GM19324 (cell line): ENCODE results near the gene CDH23.

Experiments
- ATAC-seq: cut with Tn5 transposase; IDR thresholded peaks from one replicate; pipeline ENCODE4 v1.9.1; 2021; ENCODE audit warnings: mild to moderate bottlenecking, moderate library complexity; ENCODE audit not compliant: unreplicated experiment, low FRiP score

CDH23 gene

DNA sequence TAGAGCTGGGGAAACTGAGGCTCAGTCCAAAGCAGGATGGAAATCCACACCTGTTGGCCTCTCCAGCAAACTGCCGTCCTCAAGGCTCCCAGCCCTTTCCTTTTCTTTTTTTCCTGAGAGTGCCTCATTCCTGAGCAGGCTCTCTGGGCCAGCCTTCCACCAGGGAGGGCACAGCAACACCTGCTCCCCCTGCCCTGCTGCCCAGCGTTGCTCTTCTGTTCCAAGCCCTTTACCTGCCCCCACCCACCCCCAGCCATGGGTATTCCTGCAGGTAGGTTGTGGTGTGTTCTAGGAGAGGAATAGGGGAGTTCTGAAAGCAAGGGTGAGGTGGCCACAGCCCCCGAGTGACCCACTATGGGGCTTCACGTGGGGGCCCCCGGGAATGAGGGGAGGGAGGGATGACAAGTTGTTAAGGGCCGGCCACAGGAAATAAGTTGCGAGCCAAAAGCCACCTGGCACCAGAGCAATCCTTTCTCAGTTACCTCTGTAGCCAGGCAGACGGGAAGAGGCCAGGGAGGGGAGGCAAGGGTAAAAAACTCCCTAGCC lies 357.3 kb downstream of the CDH23 start:
- ATAC-seq = no peak

DNA sequence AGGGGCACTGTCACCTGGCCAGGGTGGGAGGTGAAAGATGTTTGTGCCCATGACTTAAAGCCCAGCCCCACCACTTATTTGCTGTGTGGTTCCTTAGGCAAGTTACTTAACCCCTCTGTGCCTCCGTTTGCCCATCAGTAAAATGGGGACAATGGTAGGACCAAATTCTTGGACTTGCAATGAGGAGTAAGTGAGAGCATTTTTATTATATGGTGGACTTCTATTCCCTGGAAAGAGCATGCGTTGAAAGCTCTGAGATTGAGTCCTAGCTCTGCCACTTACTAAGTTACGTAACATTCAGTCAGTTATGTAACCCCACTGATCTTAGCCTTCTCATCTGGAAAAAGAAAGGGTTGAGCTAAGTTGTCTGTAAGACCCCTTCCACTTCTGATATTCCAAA lies 357.8 kb downstream of the CDH23 start:
- ATAC-seq = no peak

DNA sequence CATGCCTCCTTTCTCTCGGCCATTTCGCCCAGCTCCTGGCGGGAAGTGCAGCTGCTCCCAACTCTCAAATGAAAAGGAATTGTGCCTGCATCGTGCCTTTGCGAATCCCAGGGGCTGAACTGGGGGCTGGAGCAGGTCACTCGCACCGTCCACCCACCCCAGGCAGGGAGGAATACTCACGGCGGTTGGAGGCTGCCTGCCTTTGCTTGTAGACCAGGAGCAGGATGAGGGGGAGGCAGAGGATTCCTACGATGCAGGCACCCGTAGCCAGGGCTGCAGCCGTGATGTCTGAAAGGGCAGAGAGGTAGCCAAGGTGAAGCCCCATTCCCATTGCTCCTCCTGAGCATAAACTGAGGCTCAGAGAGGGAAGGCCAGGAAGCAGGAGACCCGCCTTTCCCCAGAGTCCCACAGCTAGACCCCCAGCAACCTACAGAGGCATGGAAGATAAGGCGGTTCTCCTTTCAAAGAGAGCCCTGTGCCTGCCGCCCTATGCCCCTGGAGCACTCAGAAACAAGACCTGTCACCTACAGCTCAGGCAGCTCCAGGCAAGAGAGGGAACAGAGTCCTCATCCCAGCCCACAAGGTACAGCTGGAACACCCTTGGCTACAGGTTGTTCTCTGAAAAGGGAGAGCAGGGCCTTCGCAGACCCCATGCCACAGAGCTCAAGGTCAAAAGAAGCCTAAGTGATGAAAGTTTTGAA lies 358.6 kb downstream of the CDH23 start:
- ATAC-seq = no peak

DNA sequence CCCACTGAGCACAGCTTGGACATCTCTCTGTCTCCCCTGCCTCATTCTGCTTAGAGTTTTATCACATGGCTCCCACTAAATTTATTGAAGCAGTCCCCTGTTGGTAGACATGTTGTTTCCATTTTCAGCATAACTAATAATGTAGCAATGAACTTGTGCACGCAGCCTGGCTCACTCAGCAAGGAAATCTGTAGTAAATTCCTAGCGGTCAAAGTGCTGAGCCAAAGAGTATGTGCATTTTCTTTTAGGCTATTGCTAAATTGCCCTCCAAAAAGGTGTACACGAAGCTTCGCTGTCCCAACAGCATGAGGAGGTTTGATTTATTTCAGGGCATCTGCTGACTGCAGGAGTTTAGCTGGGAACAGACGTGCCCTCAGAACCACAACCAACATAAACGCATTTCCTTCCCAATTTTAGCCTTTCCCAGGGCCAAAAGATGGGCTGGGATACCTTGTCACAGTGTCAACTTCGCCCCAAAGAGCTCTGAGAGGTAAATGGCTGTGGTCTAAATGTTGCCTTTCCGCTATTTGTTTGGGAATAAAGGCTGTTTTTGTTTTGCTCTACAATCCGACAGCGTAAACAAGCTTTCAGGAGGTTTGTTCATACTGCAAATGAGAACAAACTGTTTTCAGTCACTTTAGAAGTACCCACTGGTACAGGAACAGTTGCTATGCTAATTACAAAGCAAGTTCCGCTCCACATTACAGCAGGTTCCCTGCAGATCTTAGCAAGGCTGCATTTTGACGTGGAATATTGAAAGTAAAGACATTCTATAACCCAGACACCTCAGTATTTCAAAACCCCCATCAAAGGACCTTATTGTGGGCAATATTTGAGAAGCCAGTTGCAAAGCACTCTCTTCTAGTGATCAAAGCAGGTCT lies 359.8 kb downstream of the CDH23 start:
- no peak for ATAC-seq

DNA sequence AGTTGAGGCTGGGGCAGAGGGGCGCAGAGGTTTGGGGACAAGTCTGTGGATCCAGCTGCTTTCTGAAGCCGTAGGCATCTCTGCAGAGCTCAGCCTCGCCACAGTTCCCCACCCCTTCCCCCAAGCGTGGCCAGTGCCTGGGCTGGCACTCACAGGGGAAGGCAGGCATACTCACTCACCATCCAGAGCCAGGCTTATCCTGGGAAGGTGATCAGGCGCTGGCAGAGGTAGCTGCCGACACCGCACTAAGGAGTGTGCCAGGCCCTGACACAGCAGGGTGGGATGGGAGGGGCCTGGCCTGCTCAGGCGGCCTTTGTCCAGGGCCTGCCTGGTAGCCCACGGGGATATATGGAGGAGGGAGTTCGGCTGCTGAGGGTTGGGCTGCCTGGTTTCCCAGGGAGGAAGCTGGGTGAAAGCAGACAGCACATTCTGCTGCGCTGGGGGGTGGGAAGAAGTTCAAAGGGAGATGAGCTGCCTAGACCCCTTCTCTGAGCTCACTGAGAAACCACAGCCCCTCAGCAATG lies 360.7 kb downstream of the CDH23 start:
- ATAC-seq = no peak

DNA sequence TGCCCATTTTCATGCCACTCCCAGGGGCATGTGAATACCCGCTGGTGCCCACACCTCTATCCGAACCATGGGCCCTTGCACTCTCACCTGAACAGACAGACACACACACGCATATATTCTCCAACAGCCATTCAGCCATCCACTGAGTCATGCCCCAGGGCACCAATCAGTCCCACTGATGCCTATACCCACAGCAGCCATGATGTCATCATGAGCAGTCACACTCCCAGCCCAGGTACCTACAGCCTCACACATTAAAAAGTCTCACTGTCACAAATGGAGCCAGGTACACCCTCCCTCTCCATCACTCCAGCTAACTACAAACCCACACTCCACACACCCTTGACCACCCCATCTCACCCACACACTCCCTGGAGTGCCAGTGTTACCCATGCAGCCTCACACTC lies 364.4 kb downstream of the CDH23 start:
- ATAC-seq = no peak

DNA sequence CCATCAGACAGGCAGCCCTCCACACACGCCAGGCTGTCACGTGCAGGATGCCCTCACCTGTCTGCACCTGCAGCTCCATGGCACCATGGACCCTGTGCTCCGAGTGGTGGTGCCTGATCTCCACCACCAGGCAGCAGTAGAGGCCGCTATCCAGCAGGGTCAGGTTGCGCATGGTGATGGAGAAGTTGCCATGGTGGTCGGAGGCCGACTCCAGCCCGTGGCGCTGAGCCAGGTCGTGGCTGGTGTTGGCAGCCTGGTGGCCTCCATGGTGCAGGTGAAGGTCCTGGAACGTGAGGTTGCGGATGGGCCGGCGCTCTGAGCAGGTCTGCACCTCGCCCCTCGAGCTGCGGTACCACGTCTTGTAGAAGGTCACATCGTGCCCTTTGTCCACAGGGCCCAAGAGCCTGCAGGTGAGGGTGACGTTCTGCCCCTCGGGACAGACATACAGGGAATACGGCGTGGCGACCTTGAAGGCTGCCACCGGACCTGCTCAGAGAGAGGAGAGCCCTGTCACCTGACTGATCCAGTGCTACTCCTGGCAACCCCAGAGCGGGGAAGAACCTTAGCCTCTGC lies 364.9 kb downstream of the CDH23 start:
- ATAC-seq = no peak

DNA sequence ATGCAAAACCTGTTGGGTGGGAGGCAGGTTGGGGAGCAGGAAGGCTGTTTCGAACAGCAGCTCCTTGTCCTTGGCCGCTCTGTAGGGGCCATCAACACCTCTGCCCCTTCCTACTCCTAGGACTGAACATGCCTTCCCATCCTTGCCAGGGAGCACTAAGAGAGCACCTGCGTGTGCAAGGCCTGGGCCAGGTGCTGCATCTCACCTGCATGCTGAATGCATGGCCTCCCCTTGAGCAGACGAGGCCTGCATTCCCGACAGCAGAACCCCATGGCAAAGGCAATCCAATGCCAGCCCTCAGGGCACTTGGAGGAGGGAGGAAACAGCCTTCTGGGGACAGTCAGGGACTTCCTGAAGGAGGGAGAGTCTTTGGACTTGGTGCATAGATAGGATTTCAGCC lies 365.6 kb downstream of the CDH23 start:
- no peak for ATAC-seq

DNA sequence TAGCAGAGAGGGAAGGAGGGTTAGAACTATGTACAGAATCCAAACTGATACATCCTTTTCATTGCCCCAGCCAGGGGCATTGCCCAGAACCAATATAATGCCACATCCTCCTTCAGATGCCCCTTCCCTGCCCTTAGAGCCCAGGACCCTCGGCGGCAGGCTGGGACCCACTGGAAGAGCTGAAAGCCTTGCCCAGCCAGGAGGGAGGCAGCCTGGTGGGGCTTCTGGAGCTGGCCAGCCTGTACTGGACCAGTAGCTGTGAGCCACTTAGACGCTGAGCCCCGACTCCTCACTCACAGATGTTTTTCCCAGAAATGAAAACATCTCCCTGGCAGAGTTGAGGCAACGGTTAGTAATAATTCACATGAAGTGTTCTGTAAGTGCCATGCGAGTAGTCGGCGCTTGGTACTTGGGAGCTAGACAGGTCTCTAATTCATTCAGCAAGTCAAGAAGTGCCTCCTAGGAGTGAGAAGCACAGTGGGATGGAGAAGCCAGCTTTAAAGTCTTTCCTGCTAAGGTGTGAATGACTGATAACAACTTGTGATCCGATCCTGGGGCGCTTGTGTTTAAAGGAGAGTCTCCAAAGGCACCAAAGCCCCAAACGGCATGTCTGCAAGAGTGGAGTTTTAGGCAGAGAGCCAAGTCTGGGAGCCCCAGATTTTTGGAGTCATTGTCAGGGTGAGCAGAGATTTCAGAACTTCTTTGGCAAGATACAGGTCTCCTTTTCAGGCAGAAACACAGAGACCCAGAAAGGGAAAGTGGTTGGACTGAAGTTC lies 366.8 kb downstream of the CDH23 start:
- no peak for ATAC-seq

DNA sequence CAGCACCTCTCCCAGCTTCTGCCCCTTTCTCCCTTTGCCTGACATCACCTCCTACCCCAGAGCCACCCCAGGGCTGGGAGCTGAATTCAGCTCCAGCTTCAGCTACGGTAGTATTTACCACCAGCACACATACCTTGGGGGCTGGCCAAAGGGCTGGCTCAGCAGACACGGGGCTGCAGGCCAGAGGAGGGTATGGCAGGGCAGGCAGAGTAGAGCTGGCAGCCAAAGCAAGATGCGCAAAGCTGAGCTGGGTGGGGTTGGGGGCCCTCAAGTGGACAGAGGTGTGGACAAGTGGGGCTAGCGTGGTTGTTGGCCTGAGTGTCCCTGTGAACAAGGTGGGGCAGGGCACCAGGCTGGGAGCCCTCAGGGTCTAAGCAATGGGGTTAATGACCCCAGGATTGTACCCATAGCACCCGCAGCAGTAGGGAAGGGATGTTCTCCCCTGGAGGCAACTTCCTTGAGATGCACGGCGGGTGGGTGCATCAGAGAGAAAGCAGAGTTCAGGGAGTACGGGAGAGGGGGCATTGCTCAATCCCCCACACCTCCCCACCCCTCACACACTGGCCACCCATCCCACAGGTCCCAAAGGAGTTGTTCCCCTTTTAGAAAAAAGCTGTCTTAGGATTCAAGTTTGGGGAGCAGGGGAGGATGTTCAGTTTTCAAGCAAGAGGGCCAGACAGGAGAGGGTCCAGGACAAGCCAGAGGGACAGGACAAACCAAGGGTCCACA lies 368.6 kb downstream of the CDH23 start:
- ATAC-seq = no peak

DNA sequence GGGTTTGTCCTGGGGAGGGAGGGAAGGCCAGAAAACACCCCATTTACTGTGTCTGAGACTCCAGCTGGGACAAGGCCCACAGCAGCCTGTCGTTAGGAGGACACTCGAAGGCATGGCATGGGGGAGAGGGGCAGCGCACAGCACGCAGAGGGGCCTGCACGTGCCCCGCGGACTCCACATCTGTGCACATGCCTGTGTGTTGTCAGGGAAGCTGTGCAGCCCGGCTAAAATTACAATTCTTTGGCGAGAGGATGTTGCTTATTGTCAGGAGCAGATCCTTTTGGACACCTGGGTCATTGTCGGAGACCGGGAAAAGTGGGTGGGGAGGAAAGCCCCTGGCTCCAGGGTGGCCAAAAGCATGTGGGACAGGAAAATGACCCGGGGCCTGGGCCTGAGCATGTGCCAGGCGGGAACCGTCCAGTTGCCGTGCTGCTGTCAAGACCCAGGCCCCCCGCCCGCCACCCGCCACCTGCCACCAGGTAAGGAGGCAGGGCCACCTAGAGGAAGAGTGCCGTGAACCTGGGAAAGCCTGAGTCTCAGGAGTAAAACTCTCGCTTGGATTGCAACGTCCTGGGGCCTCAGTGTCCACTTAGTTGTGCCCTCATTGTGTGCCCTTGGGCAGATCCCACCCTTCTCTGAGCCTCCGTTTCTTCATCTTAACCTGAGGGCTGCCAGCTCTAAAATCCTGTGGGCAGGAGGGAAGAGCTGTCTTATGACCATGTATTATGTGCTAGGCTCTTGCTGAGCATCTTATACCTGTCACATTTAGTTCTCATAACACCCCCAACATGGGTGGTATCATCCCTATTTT lies 369.4 kb downstream of the CDH23 start:
- ATAC-seq = no peak

DNA sequence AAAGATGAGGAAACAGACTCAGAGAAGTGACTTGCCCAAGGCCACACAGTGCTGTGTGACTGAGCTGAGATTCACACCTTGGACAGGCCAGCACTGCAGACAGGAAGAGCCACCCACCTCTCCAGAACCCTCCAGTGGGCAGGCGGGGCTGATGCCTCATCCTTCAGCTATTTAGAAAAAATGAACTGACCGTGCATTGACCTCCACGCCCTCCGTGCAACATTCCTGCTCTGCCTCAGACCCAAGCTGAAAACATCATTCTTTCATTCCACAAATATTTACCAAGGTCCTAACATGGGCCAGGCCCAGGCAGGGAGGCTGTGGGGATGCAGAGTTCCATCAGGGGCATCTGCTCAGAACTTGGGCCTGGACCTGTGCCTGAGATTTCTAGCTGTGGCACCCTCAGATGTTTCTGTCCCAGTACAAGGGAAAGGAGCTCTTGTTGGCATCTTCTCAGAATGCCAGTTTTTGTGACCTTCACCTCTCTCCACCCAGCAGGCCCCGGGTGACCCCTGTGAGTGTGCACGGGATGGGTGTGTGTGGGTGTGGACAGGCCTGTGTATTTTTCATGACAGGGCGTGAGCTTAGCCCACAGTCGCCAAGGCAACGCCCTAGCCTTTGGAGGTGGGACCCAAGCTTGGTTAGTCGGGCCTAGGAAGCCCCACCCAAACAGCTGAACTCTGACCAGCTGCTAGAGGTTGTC lies 370.1 kb downstream of the CDH23 start:
- no peak for ATAC-seq

DNA sequence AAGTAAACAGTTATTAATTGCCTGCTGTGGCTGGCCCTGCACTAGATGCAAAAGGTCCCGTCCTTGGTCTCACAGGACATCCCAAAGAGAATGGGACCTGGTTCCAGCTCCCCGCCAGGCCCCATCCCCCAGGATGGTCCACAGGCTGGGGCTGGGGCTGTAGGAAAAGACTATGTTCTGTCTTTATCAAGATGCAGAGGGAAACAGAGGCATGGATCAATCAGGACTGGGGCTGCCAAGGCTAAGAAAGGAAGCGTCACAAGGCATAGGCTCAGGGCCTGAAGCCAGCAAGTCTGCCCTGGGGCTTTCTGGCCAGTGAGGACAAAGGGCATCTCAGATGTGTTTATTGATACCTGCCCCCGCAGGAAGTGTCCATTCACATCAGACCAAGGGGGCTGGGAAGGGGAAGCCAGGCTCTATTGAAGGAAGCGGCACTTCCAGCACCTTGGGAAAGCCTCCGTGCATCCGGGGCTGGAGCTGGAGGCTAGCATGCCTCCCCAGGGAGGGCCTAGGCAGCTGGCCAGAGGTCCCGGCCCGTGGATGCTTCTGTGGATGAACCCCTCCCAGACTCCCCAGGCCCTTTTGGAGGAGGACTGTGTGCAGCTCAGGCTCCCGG lies 370.8 kb downstream of the CDH23 start:
- no peak for ATAC-seq

DNA sequence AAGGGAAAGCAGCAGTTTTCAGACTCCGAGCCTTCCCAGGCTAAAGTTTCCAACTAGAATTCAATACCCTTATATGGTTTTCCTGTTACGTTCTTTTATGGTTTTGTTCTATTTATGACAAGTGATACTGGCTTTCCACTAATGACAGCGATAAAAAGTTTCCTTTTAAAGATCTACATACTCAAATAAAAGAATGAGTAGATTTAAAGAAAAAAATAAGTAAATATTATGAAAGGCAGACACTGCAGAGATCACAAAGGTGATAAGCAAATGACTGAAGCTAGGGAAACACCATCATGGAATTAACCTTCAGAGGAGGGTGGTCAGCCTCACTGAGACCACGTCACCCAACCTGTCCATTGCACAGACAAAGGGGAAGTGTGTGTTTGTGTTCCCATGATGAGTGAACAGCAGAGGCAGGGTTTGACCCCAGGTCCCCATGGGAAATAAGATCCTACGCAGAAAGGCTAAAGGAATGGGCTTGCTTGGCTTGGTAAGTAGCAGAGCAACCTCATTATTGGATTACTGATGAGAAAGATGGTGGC lies 372.6 kb downstream of the CDH23 start:
- ATAC-seq = no peak

DNA sequence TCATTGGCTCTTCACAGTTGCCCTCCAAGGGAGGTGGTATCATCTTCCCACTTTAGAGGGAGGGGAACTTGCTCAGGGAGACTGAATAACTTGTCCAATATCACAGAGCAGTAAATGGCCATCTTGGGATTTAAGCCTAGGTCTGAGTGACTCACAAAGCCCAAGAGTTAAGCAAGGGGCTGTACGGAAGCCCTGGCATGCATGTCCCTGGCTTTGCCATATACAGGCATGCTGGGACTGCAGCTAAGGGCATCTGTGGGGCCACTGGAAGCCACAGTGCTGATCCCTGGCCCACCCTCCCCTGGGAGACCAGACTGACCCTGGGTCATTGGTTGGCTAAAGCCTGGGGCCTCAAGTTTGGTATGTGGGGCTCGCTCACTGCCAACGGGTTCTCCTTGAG lies 373.5 kb downstream of the CDH23 start:
- ATAC-seq = no peak

DNA sequence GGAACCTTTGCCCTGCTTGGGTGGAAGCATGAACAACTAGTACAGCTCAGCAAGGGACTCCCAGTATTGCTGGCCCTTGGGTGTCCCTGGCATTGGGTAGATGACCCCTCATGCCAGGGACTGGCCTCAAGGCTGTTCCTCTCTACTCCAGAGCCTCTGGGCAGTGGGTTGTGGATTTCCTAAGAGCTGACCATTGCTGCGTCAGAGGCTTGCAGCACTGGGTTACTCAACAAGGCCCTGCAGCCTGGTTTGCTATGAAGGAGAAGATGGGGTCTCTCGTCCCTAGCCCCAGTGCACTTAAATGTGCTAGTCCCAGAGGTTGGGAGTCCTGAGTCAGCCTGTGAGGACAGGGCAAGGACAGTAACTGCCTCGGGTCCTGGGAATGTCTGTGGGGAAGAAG lies 374.1 kb downstream of the CDH23 start:
- no peak for ATAC-seq

DNA sequence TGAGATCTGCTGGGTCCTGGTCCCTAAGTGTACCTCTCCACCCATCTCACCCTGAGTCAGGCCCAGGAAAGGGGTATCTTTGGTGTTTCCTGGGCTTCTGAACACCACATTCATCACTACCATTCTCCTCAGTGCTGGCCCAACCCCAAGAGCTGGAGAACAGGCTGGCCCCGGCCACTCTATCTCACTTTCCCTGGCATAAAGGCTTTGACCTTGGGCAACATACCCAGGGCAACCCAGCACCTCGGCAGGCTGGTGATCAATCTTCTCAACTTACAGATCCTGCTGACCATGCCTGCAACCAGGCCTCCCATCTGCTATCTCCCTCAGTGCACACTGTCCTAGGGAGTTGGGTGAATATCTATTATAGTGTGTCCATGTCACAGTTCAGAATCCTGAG lies 374.5 kb downstream of the CDH23 start:
- no peak for ATAC-seq
